Left renal pelvis (tissue), 4 donors: ENCODE measurements around the gene APLNR. TPM values are rescaled to one million over a fixed set of nuclear protein-coding genes. Genes with fewer than 3 reads are reported as not detected.
A peak's percentile ranks its signal among the peaks of the same experiment; 100 is the strongest.

Experiments used
- DNase-seq, 4 donors: peaks; one replicate each; pipeline ENCODE4 v3.0.0-alpha.2; 2013; ENCODE audit warnings: low read depth in 4 of 4, low spot score in 3 of 4
- polyA plus RNA-seq, 4 donors: library from polyadenylated mRNA; unstranded; fragments of 120-200 nt; gene quantifications; one replicate each; pipeline ENCODE4 v1.2.1, GENCODE V29; 2013; ENCODE audit not compliant: insufficient read length in 4 of 4

APLNR gene
- polyA plus RNA-seq, 4 donors: 66.7 to 86.7 (median 85.4) TPM

- no peak for DNase-seq
Observed at GRCh38 chr11:57222239-57222638, 14.8 kb downstream of the APLNR start.

GRCh38 chr11:57219021-57219627 is 17.9 kb downstream of the APLNR start:
- DNase-seq: no peak

GRCh38 chr11:57217053-57217452 is 20.0 kb downstream of the APLNR start:
- DNase-seq: no peak

- no peak for DNase-seq
Observed at GRCh38 chr11:57216463-57216862, 20.6 kb downstream of the APLNR start.

- DNase-seq: no peak
Observed at GRCh38 chr11:57214494-57214893, 22.6 kb downstream of the APLNR start.

- DNase-seq: no peak
Observed at GRCh38 chr11:57214098-57214417, 23.0 kb downstream of the APLNR start.

GRCh38 chr11:57213342-57214097 is 23.5 kb downstream of the APLNR start:
- DNase-seq: peak in 1 of 4 donors; percentile 68

GRCh38 chr11:57210781-57211180 is 26.3 kb downstream of the APLNR start:
- no peak for DNase-seq

- no peak for DNase-seq
Observed at GRCh38 chr11:57207168-57207567, 29.9 kb downstream of the APLNR start.

- no peak for DNase-seq
Observed at GRCh38 chr11:57205041-57205641, 31.9 kb downstream of the APLNR start.

GRCh38 chr11:57203882-57204480 is 33.1 kb downstream of the APLNR start:
- no peak for DNase-seq

- DNase-seq: no peak
Observed at GRCh38 chr11:57203359-57203758, 33.7 kb downstream of the APLNR start.

GRCh38 chr11:57202281-57202680 is 34.8 kb downstream of the APLNR start:
- DNase-seq: no peak

- no peak for DNase-seq
Observed at GRCh38 chr11:57200917-57201316, 36.1 kb downstream of the APLNR start.

GRCh38 chr11:57199330-57199729 is 37.7 kb downstream of the APLNR start:
- DNase-seq: no peak

- no peak for DNase-seq
Observed at GRCh38 chr11:57197762-57198161, 39.3 kb downstream of the APLNR start.

GRCh38 chr11:57196596-57196995 is 40.5 kb downstream of the APLNR start:
- no peak for DNase-seq

GRCh38 chr11:57192316-57192715 is 44.7 kb downstream of the APLNR start:
- no peak for DNase-seq

- no peak for DNase-seq
Observed at GRCh38 chr11:57191311-57192219, 45.5 kb downstream of the APLNR start.

GRCh38 chr11:57190548-57190947 is 46.5 kb downstream of the APLNR start:
- DNase-seq: no peak
